ENCODE results near the gene GPR137B. TPM values are rescaled to one million over a fixed set of nuclear protein-coding genes. Genes with fewer than 3 reads are reported as not detected.

Gene GPR137B
- total RNA-seq, 1 donor from 2014 or later = 16.0 TPM

DNA sequence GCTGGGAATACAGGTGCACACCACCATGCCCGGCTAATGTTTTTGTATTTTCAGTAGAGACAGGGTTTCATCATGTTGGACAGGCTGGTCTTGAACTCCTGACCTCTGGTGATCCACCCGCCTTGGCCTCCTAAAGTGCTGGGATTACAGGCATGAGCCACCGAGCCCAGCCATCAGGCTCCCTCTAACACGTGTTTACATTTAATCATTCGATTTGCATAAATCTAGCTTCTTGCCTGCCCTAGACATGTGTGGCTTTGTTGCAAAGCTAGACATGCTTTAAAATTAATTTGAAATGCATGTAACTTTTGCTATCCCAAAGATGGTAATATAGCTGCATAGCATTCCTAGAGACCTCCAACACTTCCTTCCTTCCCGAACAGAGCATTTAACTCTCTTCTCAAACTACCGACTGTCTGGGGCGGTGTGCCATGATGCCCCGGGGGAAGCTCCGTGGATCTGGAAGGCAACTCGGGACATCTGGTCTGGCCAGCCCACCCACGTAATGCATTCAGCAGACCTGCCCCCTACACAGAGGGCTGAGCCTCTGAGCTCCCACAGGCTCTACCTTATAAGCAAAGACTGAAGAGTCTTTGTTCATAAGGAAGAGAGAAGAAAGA, 42.9 kb upstream of the GPR137B start:
- H3K4me1 Mint-ChIP-seq (ENCODE audit: unreplicated experiment) = peaks cover 5% of the 10 kb centered on the region
- no peak for DNase-seq (ENCODE audit: extremely low spot score, unreplicated experiment)
- no peaks in the 10 kb centered on the region for H3K27me3 Mint-ChIP-seq
- H3K9me3 Mint-ChIP-seq = no peaks in the 10 kb centered on the region
- TF ChIP-seq, protein P1, sequence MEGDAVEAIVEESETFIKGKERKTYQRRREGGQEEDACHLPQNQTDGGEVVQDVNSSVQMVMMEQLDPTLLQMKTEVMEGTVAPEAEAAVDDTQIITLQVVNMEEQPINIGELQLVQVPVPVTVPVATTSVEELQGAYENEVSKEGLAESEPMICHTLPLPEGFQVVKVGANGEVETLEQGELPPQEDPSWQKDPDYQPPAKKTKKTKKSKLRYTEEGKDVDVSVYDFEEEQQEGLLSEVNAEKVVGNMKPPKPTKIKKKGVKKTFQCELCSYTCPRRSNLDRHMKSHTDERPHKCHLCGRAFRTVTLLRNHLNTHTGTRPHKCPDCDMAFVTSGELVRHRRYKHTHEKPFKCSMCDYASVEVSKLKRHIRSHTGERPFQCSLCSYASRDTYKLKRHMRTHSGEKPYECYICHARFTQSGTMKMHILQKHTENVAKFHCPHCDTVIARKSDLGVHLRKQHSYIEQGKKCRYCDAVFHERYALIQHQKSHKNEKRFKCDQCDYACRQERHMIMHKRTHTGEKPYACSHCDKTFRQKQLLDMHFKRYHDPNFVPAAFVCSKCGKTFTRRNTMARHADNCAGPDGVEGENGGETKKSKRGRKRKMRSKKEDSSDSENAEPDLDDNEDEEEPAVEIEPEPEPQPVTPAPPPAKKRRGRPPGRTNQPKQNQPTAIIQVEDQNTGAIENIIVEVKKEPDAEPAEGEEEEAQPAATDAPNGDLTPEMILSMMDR (conservative IDR thresholded peaks at IDR 0.05) = no peak
- no peak overlapping the region for H3K4me3 Mint-ChIP-seq
- H3K27ac Mint-ChIP-seq = no peak overlapping the region
- no peaks in the 10 kb centered on the region for H3K36me3 Mint-ChIP-seq

DNA sequence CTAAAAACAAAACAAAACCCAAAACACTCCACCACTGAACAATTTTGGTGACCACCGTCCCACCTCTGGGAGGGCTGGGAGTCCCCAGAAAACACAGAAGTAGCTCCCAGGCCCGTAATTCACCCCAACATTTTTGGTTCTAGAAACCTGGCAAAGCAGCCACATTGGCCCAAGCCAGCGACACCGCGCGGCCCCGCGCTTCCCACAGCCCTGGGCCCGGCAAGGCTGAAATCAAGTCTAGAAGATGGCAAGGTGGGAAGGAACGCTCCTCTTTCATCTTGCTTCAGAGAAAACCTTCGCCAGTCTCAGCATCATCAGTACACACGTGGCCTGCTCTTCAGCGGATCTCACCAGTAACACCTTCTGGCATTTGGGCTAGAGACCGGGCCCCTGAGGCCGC, 41.5 kb upstream of the GPR137B start:
- Mint-ChIP-seq H3K27ac (no peak overlapping the region), H3K36me3 (no peaks in the 10 kb centered on the region), H3K27me3 (no peaks in the 10 kb centered on the region), H3K4me3 (no peak overlapping the region), H3K9me3 (no peaks in the 10 kb centered on the region), H3K4me1 (ENCODE audit: unreplicated experiment) (peaks cover 5% of the 10 kb centered on the region)
- no peak for DNase-seq (ENCODE audit: extremely low spot score, unreplicated experiment)
- TF ChIP-seq, protein P1 (conservative IDR thresholded peaks at IDR 0.05) = no peak

DNA sequence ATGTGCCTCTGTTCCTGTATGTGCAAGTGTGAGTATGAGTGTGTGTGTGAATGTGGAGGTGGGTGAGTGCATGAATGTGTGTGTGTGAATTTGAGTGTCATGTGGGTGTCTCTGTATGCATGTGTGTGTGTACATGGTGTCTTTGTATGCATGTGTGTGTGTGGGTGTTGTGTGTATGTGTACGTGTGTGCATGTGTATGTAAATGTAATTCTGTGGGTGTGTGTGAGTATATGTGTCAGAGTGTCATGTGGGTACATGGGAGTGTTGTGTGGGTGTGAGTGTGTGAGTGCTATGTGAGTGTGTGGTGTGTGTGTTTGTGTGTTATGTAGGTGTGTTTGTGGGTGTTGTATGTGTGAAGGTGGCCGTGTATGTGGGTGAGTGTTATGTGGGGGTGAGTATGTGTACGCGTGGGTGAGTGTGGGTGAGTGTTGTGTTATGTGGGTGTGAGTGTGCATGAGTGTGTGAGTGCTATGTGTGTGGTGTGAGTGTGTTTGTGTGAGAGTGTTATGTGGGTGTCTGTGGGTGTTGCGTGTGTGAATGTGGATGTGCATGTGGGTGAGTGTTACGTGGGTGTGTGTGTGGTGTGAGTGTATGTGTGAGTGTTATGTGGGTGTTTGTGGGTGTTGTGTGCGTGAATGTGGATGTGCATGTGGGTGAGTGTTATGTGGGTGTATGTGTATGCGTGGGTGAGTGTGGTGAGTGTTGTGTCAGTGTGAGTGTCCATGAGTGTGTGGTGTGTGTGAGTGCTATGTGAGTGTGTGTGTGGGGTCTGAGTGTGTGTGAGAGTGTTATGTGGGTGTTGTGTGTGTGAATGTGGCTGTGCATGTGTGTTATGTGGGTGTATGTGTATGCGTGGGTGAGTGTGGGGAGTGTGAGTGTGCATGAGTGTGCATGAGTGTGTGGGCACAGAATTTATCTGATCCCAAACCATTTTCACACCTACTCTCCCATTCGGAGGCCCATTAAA, 40.8 kb upstream of the GPR137B start:
- H3K9me3 Mint-ChIP-seq = no peaks in the 10 kb centered on the region
- no peak overlapping the region for H3K4me3 Mint-ChIP-seq
- H3K36me3 Mint-ChIP-seq = no peaks in the 10 kb centered on the region
- H3K27me3 Mint-ChIP-seq = no peaks in the 10 kb centered on the region
- TF ChIP-seq, protein P1 (conservative IDR thresholded peaks at IDR 0.05) = no peak
- H3K27ac Mint-ChIP-seq = no peak overlapping the region
- peaks cover 5% of the 10 kb centered on the region for H3K4me1 Mint-ChIP-seq (ENCODE audit: unreplicated experiment)
- no peak for DNase-seq (ENCODE audit: extremely low spot score, unreplicated experiment)

DNA sequence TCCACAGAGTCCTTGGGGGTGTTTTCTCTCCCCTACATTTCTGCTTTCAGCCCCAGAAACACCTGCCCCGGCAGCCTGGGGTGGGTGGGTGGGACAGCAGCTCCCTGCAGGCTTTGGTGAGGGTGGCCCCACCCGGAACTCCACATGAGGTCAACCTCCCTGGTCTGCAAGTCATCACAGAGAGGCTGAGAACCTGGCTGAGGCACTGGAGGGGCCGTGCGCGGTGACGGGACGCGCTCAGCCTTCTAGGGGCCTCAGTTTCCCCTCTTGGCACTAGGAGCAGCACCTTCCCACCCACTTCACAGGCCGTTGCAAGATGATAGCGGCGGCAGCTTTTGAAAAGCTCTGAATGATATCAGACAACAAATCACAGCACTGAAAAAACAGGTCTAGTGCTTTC, 39.7 kb upstream of the GPR137B start:
- Mint-ChIP-seq H3K27ac (no peak overlapping the region), H3K36me3 (no peaks in the 10 kb centered on the region), H3K4me3 (no peak overlapping the region), H3K4me1 (ENCODE audit: unreplicated experiment) (peaks cover 5% of the 10 kb centered on the region), H3K27me3 (no peaks in the 10 kb centered on the region), H3K9me3 (no peaks in the 10 kb centered on the region)
- no peak for DNase-seq (ENCODE audit: extremely low spot score, unreplicated experiment)
- TF ChIP-seq, protein P1 (conservative IDR thresholded peaks at IDR 0.05) = no peak

DNA sequence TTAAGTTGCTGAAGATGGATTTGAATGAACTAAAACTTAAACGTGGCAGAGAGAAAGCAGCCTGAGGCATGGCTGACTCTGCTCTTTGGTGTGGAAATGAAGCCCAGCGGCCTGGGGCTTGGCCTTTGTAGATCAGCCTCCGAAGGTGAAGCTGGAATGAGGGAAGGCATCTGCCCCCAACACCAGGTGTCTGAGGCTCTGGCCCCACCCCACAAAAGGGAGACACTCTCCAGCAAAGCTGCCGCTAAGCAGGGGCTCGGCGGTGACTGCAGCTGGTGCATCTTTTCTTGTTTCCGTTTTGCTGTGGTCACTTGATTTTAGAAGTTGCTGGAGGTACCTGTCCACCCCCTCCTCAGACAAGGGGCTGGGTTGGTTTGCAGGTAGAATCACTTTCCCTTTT, 39.3 kb upstream of the GPR137B start:
- H3K27ac Mint-ChIP-seq = no peak overlapping the region
- no peaks in the 10 kb centered on the region for H3K9me3 Mint-ChIP-seq
- H3K4me3 Mint-ChIP-seq = no peak overlapping the region
- H3K27me3 Mint-ChIP-seq = no peaks in the 10 kb centered on the region
- peaks cover 5% of the 10 kb centered on the region for H3K4me1 Mint-ChIP-seq (ENCODE audit: unreplicated experiment)
- no peaks in the 10 kb centered on the region for H3K36me3 Mint-ChIP-seq
- DNase-seq (ENCODE audit: extremely low spot score, unreplicated experiment) = no peak
- TF ChIP-seq, protein P1 (conservative IDR thresholded peaks at IDR 0.05) = no peak

Measured in type B pancreatic cell (in vitro differentiated cells).